ENCODE results near the gene REV1. TPM values are rescaled to one million over a fixed set of nuclear protein-coding genes. Genes with fewer than 3 reads are reported as not detected.
"Not testable (repeated sequence)": the region's sequence is repeated elsewhere in the genome, so short reads cannot be mapped to it uniquely, and the experiment has no call there.

Gene REV1
- total RNA-seq, 1 experiment from 2014 or later: 34.1 TPM

GRCh38 chr2:99487906-99488305 lies 1.9 kb downstream of the REV1 start:
- no peak for DNase-seq (ENCODE audit: low spot score)

- DNase-seq (ENCODE audit: low spot score): no peak
These were observed 4.0 kb downstream of the REV1 start for GRCh38 chr2:99485824-99486223.

- DNase-seq (ENCODE audit: low spot score): no peak
These were observed 4.4 kb downstream of the REV1 start for GRCh38 chr2:99485411-99485810.

GRCh38 chr2:99484205-99484604 lies 5.6 kb downstream of the REV1 start:
- DNase-seq (ENCODE audit: low spot score): no peak

- DNase-seq (ENCODE audit: low spot score): no peak
These were observed 7.9 kb downstream of the REV1 start for GRCh38 chr2:99481941-99482340.

- no peak for DNase-seq (ENCODE audit: low spot score)
These were observed 8.3 kb downstream of the REV1 start for GRCh38 chr2:99481527-99481926.

GRCh38 chr2:99480390-99480789 lies 9.4 kb downstream of the REV1 start:
- no peak for DNase-seq (ENCODE audit: low spot score)

GRCh38 chr2:99478632-99479031 lies 11.2 kb downstream of the REV1 start:
- no peak for DNase-seq (ENCODE audit: low spot score)

GRCh38 chr2:99477054-99477453 lies 12.8 kb downstream of the REV1 start:
- no peak for DNase-seq (ENCODE audit: low spot score)

- no peak for DNase-seq (ENCODE audit: low spot score)
These were observed 13.2 kb downstream of the REV1 start for GRCh38 chr2:99476629-99477028.

- DNase-seq (ENCODE audit: low spot score): peak; percentile 22
These were observed 14.7 kb downstream of the REV1 start for GRCh38 chr2:99475095-99475494.

- no peak for DNase-seq (ENCODE audit: low spot score)
These were observed 16.2 kb downstream of the REV1 start for GRCh38 chr2:99473518-99474083.

- no peak for DNase-seq (ENCODE audit: low spot score)
These were observed 17.2 kb downstream of the REV1 start for GRCh38 chr2:99472600-99472960.

- no peak for DNase-seq (ENCODE audit: low spot score)
These were observed 17.9 kb downstream of the REV1 start for GRCh38 chr2:99471654-99472599.

GRCh38 chr2:99470957-99471356 lies 18.9 kb downstream of the REV1 start:
- DNase-seq (ENCODE audit: low spot score): no peak

- not testable (repeated sequence) for DNase-seq (ENCODE audit: low spot score)
These were observed 19.4 kb downstream of the REV1 start for GRCh38 chr2:99470459-99470858.

GRCh38 chr2:99469394-99469793 lies 20.4 kb downstream of the REV1 start:
- DNase-seq (ENCODE audit: low spot score): no peak

GRCh38 chr2:99468155-99468554 lies 21.7 kb downstream of the REV1 start:
- no peak for DNase-seq (ENCODE audit: low spot score)

GRCh38 chr2:99467390-99467789 lies 22.4 kb downstream of the REV1 start:
- no peak for DNase-seq (ENCODE audit: low spot score)

GRCh38 chr2:99461828-99462483 lies 27.9 kb downstream of the REV1 start:
- DNase-seq (ENCODE audit: low spot score): no peak

- no peak for DNase-seq (ENCODE audit: low spot score)
These were observed 31.3 kb downstream of the REV1 start for GRCh38 chr2:99458529-99458928.

GRCh38 chr2:99451686-99452085 lies 38.1 kb downstream of the REV1 start:
- no peak for DNase-seq (ENCODE audit: low spot score)

- DNase-seq (ENCODE audit: low spot score): no peak
These were observed 38.5 kb downstream of the REV1 start for GRCh38 chr2:99451280-99451679.
